SKM-1 (cell line): ENCODE results near the gene ATXN7L2.
A peak's percentile ranks its signal among the peaks of the same experiment; 100 is the strongest.

Experiments used
- DNase-seq: peaks from one replicate; lab custom pipeline; 2025; ENCODE audit not compliant: unreplicated experiment; lab: John Stamatoyannopoulos, UW

The ATXN7L2 gene

GRCh38 chr1:109474697-109475096 is 9.0 kb upstream of the ATXN7L2 start:
- no peak for DNase-seq

- no peak for DNase-seq
These were observed 8.4 kb upstream of the ATXN7L2 start for GRCh38 chr1:109475261-109475660.

GRCh38 chr1:109476825-109477224 is 6.9 kb upstream of the ATXN7L2 start:
- no peak for DNase-seq

GRCh38 chr1:109477821-109478220 is 5.9 kb upstream of the ATXN7L2 start:
- DNase-seq, result no peak

- no peak for DNase-seq
These were observed 4.9 kb upstream of the ATXN7L2 start for GRCh38 chr1:109478806-109479205.

GRCh38 chr1:109479311-109479710 is 4.4 kb upstream of the ATXN7L2 start:
- no peak for DNase-seq

GRCh38 chr1:109479901-109480300 is 3.8 kb upstream of the ATXN7L2 start:
- DNase-seq, result no peak

- DNase-seq, result no peak
These were observed 2.1 kb upstream of the ATXN7L2 start for GRCh38 chr1:109481646-109482045.

GRCh38 chr1:109482242-109482641 is 1.5 kb upstream of the ATXN7L2 start:
- DNase-seq, result no peak

- DNase-seq, result no peak
These were observed 674 bp upstream of the ATXN7L2 start for GRCh38 chr1:109482791-109483671.

- DNase-seq, result no peak
These were observed 842 bp downstream of the ATXN7L2 start for GRCh38 chr1:109484519-109484975.

GRCh38 chr1:109485001-109485400 is 1.3 kb downstream of the ATXN7L2 start:
- no peak for DNase-seq

- no peak for DNase-seq
These were observed 3.6 kb downstream of the ATXN7L2 start for GRCh38 chr1:109487261-109487660.

GRCh38 chr1:109488201-109488600 is 4.5 kb downstream of the ATXN7L2 start:
- no peak for DNase-seq

- DNase-seq, result no peak
These were observed 5.0 kb downstream of the ATXN7L2 start for GRCh38 chr1:109488696-109489095.

GRCh38 chr1:109490029-109490933 is 6.6 kb downstream of the ATXN7L2 start:
- DNase-seq, result peak; percentile 44

- no peak for DNase-seq
These were observed 7.2 kb downstream of the ATXN7L2 start for GRCh38 chr1:109490934-109491302.

- DNase-seq, result no peak
These were observed 7.7 kb downstream of the ATXN7L2 start for GRCh38 chr1:109491372-109491771.

GRCh38 chr1:109492779-109493178 is 9.1 kb downstream of the ATXN7L2 start:
- no peak for DNase-seq

GRCh38 chr1:109493227-109493626 is 9.5 kb downstream of the ATXN7L2 start:
- DNase-seq, result no peak

- DNase-seq, result peak; percentile 63
These were observed 10.3 kb downstream of the ATXN7L2 start, which contains the start of gene CYB561D1 for GRCh38 chr1:109493805-109494539. Gene CYB561D1, plus strand, starts transcription at chr1:109494094. Its CDS starts 46 bp downstream, at chr1:109494140.
